Measurements from ENCODE around the gene MMP1. TPM values are rescaled to one million over a fixed set of nuclear protein-coding genes. Genes with fewer than 3 reads are reported as not detected.

The MMP1 gene
- polyA plus RNA-seq, 1 donor (not counting 4 experiments of a cell fraction or from before 2014, with no cell fraction given): 81.5 TPM

GRCh38 chr11:102783016-102783415 lies 14.9 kb downstream of the MMP1 start:
- Histone ChIP-seq H3K36me3 (ENCODE audit: control insufficient read depth in 2 of 2, extremely low read depth in 1 of 2, insufficient read depth in 2 of 2, low read length in 2 of 2) (no peaks in the 10 kb centered on the region), H3K9me3 (ENCODE audit: control insufficient read depth, low read depth, low read length) (peaks cover 6% of the 10 kb centered on the region), H4K20me1 (ENCODE audit: control insufficient read depth, extremely low read depth, insufficient read depth, low read length) (no peaks in the 10 kb centered on the region), H3K4me1 (ENCODE audit: control insufficient read depth, extremely low read depth, insufficient read depth, low read length) (peaks cover 26% of the 10 kb centered on the region), H3K79me2 (ENCODE audit: control insufficient read depth, insufficient read depth, low read length) (no peaks in the 10 kb centered on the region), H3K27me3 (ENCODE audit: control insufficient read depth, extremely low read depth, insufficient read depth, low read length) (no peaks in the 10 kb centered on the region), H2AFZ (ENCODE audit: control insufficient read depth, low read length) (no peak overlapping the region), H3K4me3 (ENCODE audit: control insufficient read depth in 2 of 3, extremely low read depth in 1 of 3, insufficient read depth in 2 of 3, low read depth in 1 of 3, low read length in 3 of 3) (no peak overlapping the region), H3K9ac (ENCODE audit: control insufficient read depth, extremely low read depth, insufficient read depth, low read length) (peak overlapping the region; percentile 49), H3K27ac (ENCODE audit: control insufficient read depth, insufficient read depth, low read length) (peak overlapping the region; percentile 92), H3K4me2 (ENCODE audit: control insufficient read depth, extremely low read depth, insufficient read depth, low read depth, low read length) (peak overlapping the region; percentile 54), H3K9me1 (ENCODE audit: control insufficient read depth, extremely low read depth, insufficient read depth, low read length) (no peaks in the 10 kb centered on the region)
- dilution Hi-C loops (cut with MboI; ENCODE audit: extremely low pct_ligation_motif_present, low sequenced_read_pairs): no loop called here
- DNase-seq (ENCODE audit: low read depth, low spot score) (no peak), FAIRE-seq (no peak)
- no peak for TF ChIP-seq EZH2 (IDR thresholded peaks at IDR 0.05; ENCODE audit: low read length)
- TF ChIP-seq, protein P1, sequence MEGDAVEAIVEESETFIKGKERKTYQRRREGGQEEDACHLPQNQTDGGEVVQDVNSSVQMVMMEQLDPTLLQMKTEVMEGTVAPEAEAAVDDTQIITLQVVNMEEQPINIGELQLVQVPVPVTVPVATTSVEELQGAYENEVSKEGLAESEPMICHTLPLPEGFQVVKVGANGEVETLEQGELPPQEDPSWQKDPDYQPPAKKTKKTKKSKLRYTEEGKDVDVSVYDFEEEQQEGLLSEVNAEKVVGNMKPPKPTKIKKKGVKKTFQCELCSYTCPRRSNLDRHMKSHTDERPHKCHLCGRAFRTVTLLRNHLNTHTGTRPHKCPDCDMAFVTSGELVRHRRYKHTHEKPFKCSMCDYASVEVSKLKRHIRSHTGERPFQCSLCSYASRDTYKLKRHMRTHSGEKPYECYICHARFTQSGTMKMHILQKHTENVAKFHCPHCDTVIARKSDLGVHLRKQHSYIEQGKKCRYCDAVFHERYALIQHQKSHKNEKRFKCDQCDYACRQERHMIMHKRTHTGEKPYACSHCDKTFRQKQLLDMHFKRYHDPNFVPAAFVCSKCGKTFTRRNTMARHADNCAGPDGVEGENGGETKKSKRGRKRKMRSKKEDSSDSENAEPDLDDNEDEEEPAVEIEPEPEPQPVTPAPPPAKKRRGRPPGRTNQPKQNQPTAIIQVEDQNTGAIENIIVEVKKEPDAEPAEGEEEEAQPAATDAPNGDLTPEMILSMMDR (optimal IDR thresholded peaks at IDR 0.05 in 1 of 3, IDR thresholded peaks at IDR 0.05 in 1 of 3, conservative IDR thresholded peaks at IDR 0.05 in 1 of 3; ENCODE audit: extremely low read depth in 1 of 3, insufficient read depth in 2 of 3, low read length in 3 of 3): no peak

DNA sequence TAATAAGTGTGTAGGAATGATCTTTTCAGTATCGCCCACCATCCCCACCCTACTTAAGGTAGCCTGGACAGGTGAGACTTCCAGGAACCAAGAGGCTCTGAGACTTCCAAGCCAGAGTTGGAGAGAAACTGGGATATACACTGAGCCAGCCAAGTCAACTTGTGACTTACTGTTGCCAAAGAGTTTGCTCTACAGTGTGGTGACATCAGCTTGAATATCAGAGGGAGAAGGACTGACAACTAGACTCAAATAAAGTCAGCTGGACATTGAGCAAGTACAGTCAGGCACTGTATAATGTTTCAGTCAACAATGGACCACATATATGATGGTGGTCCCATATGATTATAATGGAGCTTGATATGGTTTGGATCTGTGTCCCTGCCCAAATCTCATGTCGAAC lies 16.3 kb downstream of the MMP1 start:
- Histone ChIP-seq H3K9me1 (ENCODE audit: control insufficient read depth, extremely low read depth, insufficient read depth, low read length) (no peaks in the 10 kb centered on the region), H3K36me3 (ENCODE audit: control insufficient read depth in 2 of 2, extremely low read depth in 1 of 2, insufficient read depth in 2 of 2, low read length in 2 of 2) (no peaks in the 10 kb centered on the region), H3K79me2 (ENCODE audit: control insufficient read depth, insufficient read depth, low read length) (no peaks in the 10 kb centered on the region), H3K4me2 (ENCODE audit: control insufficient read depth, extremely low read depth, insufficient read depth, low read depth, low read length) (no peak overlapping the region), H3K27ac (ENCODE audit: control insufficient read depth, insufficient read depth, low read length) (no peak overlapping the region), H3K4me1 (ENCODE audit: control insufficient read depth, extremely low read depth, insufficient read depth, low read length) (peaks cover 26% of the 10 kb centered on the region), H4K20me1 (ENCODE audit: control insufficient read depth, extremely low read depth, insufficient read depth, low read length) (no peaks in the 10 kb centered on the region), H3K9ac (ENCODE audit: control insufficient read depth, extremely low read depth, insufficient read depth, low read length) (no peak overlapping the region), H2AFZ (ENCODE audit: control insufficient read depth, low read length) (no peak overlapping the region), H3K9me3 (ENCODE audit: control insufficient read depth, low read depth, low read length) (peaks cover 6% of the 10 kb centered on the region), H3K27me3 (ENCODE audit: control insufficient read depth, extremely low read depth, insufficient read depth, low read length) (no peaks in the 10 kb centered on the region), H3K4me3 (ENCODE audit: control insufficient read depth in 2 of 3, extremely low read depth in 1 of 3, insufficient read depth in 2 of 3, low read depth in 1 of 3, low read length in 3 of 3) (no peak overlapping the region)
- DNase-seq (ENCODE audit: low read depth, low spot score) (no peak), FAIRE-seq (no peak)
- TF ChIP-seq EZH2 (IDR thresholded peaks at IDR 0.05; ENCODE audit: low read length): no peak
- TF ChIP-seq, protein P1 (optimal IDR thresholded peaks at IDR 0.05 in 1 of 3, IDR thresholded peaks at IDR 0.05 in 1 of 3, conservative IDR thresholded peaks at IDR 0.05 in 1 of 3; ENCODE audit: extremely low read depth in 1 of 3, insufficient read depth in 2 of 3, low read length in 3 of 3): no peak
- dilution Hi-C loops (cut with MboI; ENCODE audit: extremely low pct_ligation_motif_present, low sequenced_read_pairs): no loop called here

Measured in keratinocyte (primary cell).